H1 (cell line): Measurements from ENCODE around the gene OR10K1. TPM values are rescaled to one million over a fixed set of nuclear protein-coding genes. Genes with fewer than 3 reads are reported as not detected.
A peak's percentile ranks its signal among the peaks of the same experiment; 100 is the strongest.

Source experiments
- CTCF ChIA-PET: fragments of 300-600 bp; sonication (Branson Sonifier 250); formaldehyde crosslinking; loops from one replicate; lab custom pipeline; 2021; ENCODE audit not compliant: partially characterized antibody; lab: Charles Lee
- POLR2A ChIA-PET: fragments of 300-600 bp; sonication (Branson Sonifier 250); formaldehyde crosslinking; loops from one replicate; lab custom pipeline; 2021; ENCODE audit warnings: inconsistent platforms; ENCODE audit not compliant: partially characterized antibody; lab: Charles Lee
- DNase-seq, 2 experiments: peaks; one replicate each; pipeline versions ENCODE4 v3.0.0 to v3.0.0-alpha.2; 2010 to 2022; ENCODE audit warnings: low spot score in 2 of 2, low read depth in 1 of 2, mixed read lengths in 1 of 2
- FAIRE-seq: peaks from 2 replicates; lab custom pipeline; 2011; peaks lifted over from hg19 to GRCh38; lab: Jason Lieb, UNC
- H2AFZ ChIP-seq: 2 replicates; pipeline ENCODE4 v1.8.1; 2012; ENCODE audit warnings: low read length, inconsistent platforms
- H2AK5ac ChIP-seq: 2 replicates; pipeline ENCODE4 v1.6.1; 2013; ENCODE audit warnings: low read depth, low read length
- H2BK120ac ChIP-seq: replicated peaks from 2 replicates; pipeline ENCODE3; 2013; ENCODE audit warnings: low read depth, low read length, inconsistent platforms
- H2BK12ac ChIP-seq: 2 replicates; pipeline ENCODE4 v1.6.1; 2013; ENCODE audit warnings: low read depth, low read length
- H2BK15ac ChIP-seq: 2 replicates; pipeline ENCODE4 v1.6.1; 2013; ENCODE audit warnings: low read length
- H2BK20ac ChIP-seq: 2 replicates; pipeline ENCODE4 v1.6.1; 2013; ENCODE audit warnings: low read length
- H2BK5ac ChIP-seq: 2 replicates; pipeline ENCODE4 v1.6.1; 2013; ENCODE audit warnings: low read depth, low read length
- H3K14ac ChIP-seq: 2 replicates; pipeline ENCODE4 v1.6.1; 2013; ENCODE audit warnings: inconsistent platforms; ENCODE audit not compliant: insufficient read length
- H3K18ac ChIP-seq: 2 replicates; pipeline ENCODE4 v1.6.1; 2013; ENCODE audit warnings: low read length; ENCODE audit errors: extremely low read depth
- H3K23ac ChIP-seq: 2 replicates; pipeline ENCODE4 v1.6.1; 2013; ENCODE audit warnings: inconsistent platforms; ENCODE audit not compliant: insufficient read length
- H3K23me2 ChIP-seq: 2 replicates; pipeline ENCODE4 v1.6.1; 2013; ENCODE audit warnings: low read depth, low read length
- H3K27ac ChIP-seq: 2 replicates; pipeline ENCODE4 v1.6.1; 2011; ENCODE audit warnings: low read depth, low read length, inconsistent platforms
- H3K27me3 ChIP-seq, 4 experiments: replicated peaks in 1 of 4; 1 replicate in 1 of 4; 2 replicates in 3 of 4; pipeline versions ENCODE4 v1.6.1 to v1.8.1; 2011 to 2013; ENCODE audit warnings: low read length in 3 of 4, mild to moderate bottlenecking in 3 of 4, inconsistent platforms in 2 of 4, mixed read lengths in 2 of 4, moderate library complexity in 1 of 4; ENCODE audit not compliant: control insufficient read depth in 3 of 4, insufficient read depth in 3 of 4; ENCODE audit errors: extremely low read depth in 1 of 4
- H3K36me3 ChIP-seq, 4 experiments: 2 replicates each; pipeline versions ENCODE4 v1.6.1 to v1.8.1; 2011 to 2013; ENCODE audit warnings: mild to moderate bottlenecking in 4 of 4, low read length in 3 of 4, moderate library complexity in 2 of 4, control low read depth in 1 of 4, inconsistent platforms in 1 of 4; ENCODE audit not compliant: insufficient read depth in 4 of 4, control insufficient read depth in 2 of 4
- H3K4ac ChIP-seq: replicated peaks from 2 replicates; pipeline ENCODE3; 2013; ENCODE audit warnings: low read length, low read depth, mixed read lengths, inconsistent platforms; ENCODE audit not compliant: insufficient read length
- H3K4me1 ChIP-seq, 4 experiments: replicated peaks in 1 of 4; 1 replicate in 1 of 4; 2 replicates in 3 of 4; pipeline versions ENCODE4 v1.6.1 to v1.8.1; 2011 to 2013; ENCODE audit warnings: low read length in 3 of 4, inconsistent platforms in 2 of 4, mixed read lengths in 1 of 4; ENCODE audit not compliant: insufficient read depth in 4 of 4, control insufficient read depth in 3 of 4
- H3K4me2 ChIP-seq, 2 experiments: 2 replicates each; pipeline versions ENCODE4 v1.6.1 to v1.8.1; 2011 to 2013; ENCODE audit warnings: low read depth in 2 of 2, low read length in 2 of 2, control low read depth in 1 of 2, inconsistent platforms in 1 of 2, mild to moderate bottlenecking in 1 of 2; ENCODE audit not compliant: insufficient read depth in 1 of 2
- H3K4me3 ChIP-seq, 4 experiments: fragments of 200-600, 300-600 bp in 1 of 4; sonication (generic), shearing (Covaris generic), sonication (Bioruptor Twin) in 1 of 4; 2 replicates each; pipeline versions ENCODE4 v1.5.1 to v1.8.1; 2011 to 2016; ENCODE audit warnings: low read length in 4 of 4, low read depth in 3 of 4, control low read depth in 2 of 4, inconsistent platforms in 2 of 4, mild to moderate bottlenecking in 2 of 4, mixed read lengths in 1 of 4, moderate library complexity in 1 of 4; ENCODE audit not compliant: insufficient read depth in 2 of 4; ENCODE audit errors: extremely low read depth in 1 of 4
- H3K56ac ChIP-seq: replicated peaks from 2 replicates; pipeline ENCODE3; 2013; ENCODE audit warnings: low read depth, mild to moderate bottlenecking, mixed read lengths, low read length, inconsistent platforms; ENCODE audit not compliant: insufficient read length
- H3K79me1 ChIP-seq: 2 replicates; pipeline ENCODE4 v1.6.1; 2013; ENCODE audit warnings: low read depth, low read length, control low read depth
- H3K79me2 ChIP-seq, 2 experiments: 2 replicates each; pipeline versions ENCODE4 v1.6.1 to v1.8.1; 2012 to 2013; ENCODE audit warnings: low read length in 2 of 2, mild to moderate bottlenecking in 2 of 2, inconsistent platforms in 1 of 2; ENCODE audit not compliant: insufficient read depth in 2 of 2, control insufficient read depth in 1 of 2
- H3K9ac ChIP-seq, 4 experiments: replicated peaks in 1 of 4; 1 replicate in 1 of 4; 2 replicates in 3 of 4; pipeline versions ENCODE4 v1.6.1 to v1.8.1; 2011 to 2013; ENCODE audit warnings: low read depth in 3 of 4, low read length in 3 of 4, control low read depth in 2 of 4, mild to moderate bottlenecking in 2 of 4, moderate library complexity in 2 of 4, inconsistent platforms in 1 of 4; ENCODE audit errors: extremely low read depth in 1 of 4
- H3K9me3 ChIP-seq, 2 experiments: 2 replicates each; pipeline versions ENCODE4 v1.6.1 to v1.8.1; 2012 to 2013; ENCODE audit warnings: mild to moderate bottlenecking in 2 of 2, moderate library complexity in 2 of 2, control low read depth in 1 of 2, inconsistent platforms in 1 of 2, low read depth in 1 of 2, low read length in 1 of 2, mixed read lengths in 1 of 2; ENCODE audit not compliant: insufficient read depth in 2 of 2
- H4K20me1 ChIP-seq, 2 experiments: replicated peaks in 1 of 2; 2 replicates each; pipeline versions ENCODE3 to v1.8.1; 2011 to 2013; ENCODE audit warnings: inconsistent platforms in 2 of 2, low read length in 2 of 2, mild to moderate bottlenecking in 1 of 2; ENCODE audit not compliant: insufficient read depth in 2 of 2, control insufficient read depth in 1 of 2
- H4K5ac ChIP-seq: 2 replicates; pipeline ENCODE4 v1.6.1; 2013; ENCODE audit warnings: low read length, low read depth, mixed read lengths, inconsistent platforms; ENCODE audit not compliant: insufficient read length
- H4K8ac ChIP-seq: 2 replicates; pipeline ENCODE4 v1.8.0; 2013; ENCODE audit warnings: mild to moderate bottlenecking, moderate library complexity, low read length, inconsistent platforms; ENCODE audit not compliant: insufficient read depth; ENCODE audit errors: extremely low read depth
- H4K91ac ChIP-seq: replicated peaks from 2 replicates; pipeline ENCODE3; 2013; ENCODE audit warnings: low read length, mixed read lengths, inconsistent platforms; ENCODE audit not compliant: insufficient read length
- CBX8 ChIP-seq: fragments of 300-800, 300-1000 bp; sonication (generic); IDR thresholded peaks from 2 replicates; pipeline ENCODE4 v1.7.1; 2016; ENCODE audit warnings: low read depth, low read length, borderline replicate concordance
- EP300 ChIP-seq, 2 experiments: IDR thresholded peaks; 1 replicate in 1 of 2; 2 replicates in 1 of 2; pipeline ENCODE4 v1.6.1; 2011 to 2012; ENCODE audit warnings: low read depth in 2 of 2, low read length in 2 of 2, mild to moderate bottlenecking in 2 of 2, borderline replicate concordance in 1 of 2, inconsistent platforms in 1 of 2, moderate library complexity in 1 of 2
- EZH2 ChIP-seq: fragments of 200-600 bp; sonication (generic); IDR thresholded peaks from 2 replicates; pipeline ENCODE4 v1.7.1; 2012; ENCODE audit warnings: low read depth, mild to moderate bottlenecking, moderate library complexity, low read length, inconsistent platforms; ENCODE audit not compliant: severe bottlenecking
- HDAC6 ChIP-seq: IDR thresholded peaks from one replicate; pipeline ENCODE4 v1.7.1; 2012; ENCODE audit warnings: low read depth, mild to moderate bottlenecking, inconsistent platforms, low read length, moderate library complexity
- MAFK ChIP-seq: IDR thresholded peaks from 2 replicates; pipeline ENCODE4 v1.6.1; 2012; ENCODE audit warnings: low read depth, mild to moderate bottlenecking, improper control_type of control experiment, low read length
- NANOG ChIP-seq: IDR thresholded peaks from 2 replicates; pipeline ENCODE4 v1.6.1; 2011; ENCODE audit warnings: low read length, low read depth, mild to moderate bottlenecking, inconsistent platforms; ENCODE audit not compliant: insufficient read depth, poor library complexity, severe bottlenecking
- RFX5 ChIP-seq: IDR thresholded peaks from 2 replicates; pipeline ENCODE4 v1.6.1; 2011; ENCODE audit warnings: low read depth, low read length, improper control_type of control experiment, borderline replicate concordance
- SP4 ChIP-seq: IDR thresholded peaks from 2 replicates; pipeline ENCODE4 v1.6.1; 2012; ENCODE audit warnings: low read length, inconsistent platforms
- SRF ChIP-seq: IDR thresholded peaks from 2 replicates; pipeline ENCODE4 v1.6.1; 2011; ENCODE audit warnings: mild to moderate bottlenecking, low read depth, low read length, moderate library complexity
- polyA plus RNA-seq, 7 experiments: library from polyadenylated mRNA; depleted of rRNA in 3 of 7; stranded (reverse) in 5 of 7; unstranded in 2 of 7; fragments of >200 nt in 5 of 7; fragments of 200-250 nt in 2 of 7; gene quantifications; 1 replicate in 5 of 7; 2 replicates in 1 of 7; 4 replicates in 1 of 7; pipeline versions ENCODE4 v1.2.1 to v1.2.3, GENCODE V29; 2011 to 2013; ENCODE audit warnings: missing spikeins in 2 of 7, mixed read lengths in 2 of 7
- total RNA-seq: library from RNA; stranded (reverse); fragmentation: NEBNext Ultra II Directional; extraction: Animal tissue kit (Norgen Biotek cat#: 25700); gene quantifications from 2 replicates; pipeline ENCODE4 v1.2.1, GENCODE V29; 2021

The OR10K1 gene
- total and polyA plus RNA-seq, 2 of the 8 experiments (the other 6 are each of a cell fraction or from before 2014, with no cell fraction given), result not detected

- Histone ChIP-seq H2AK5ac (no peak overlapping the region), H4K91ac (no peak overlapping the region), H3K4me2 (no peak overlapping the region), H3K18ac (no peak overlapping the region), H4K8ac (no peak overlapping the region), H3K4ac (no peak overlapping the region), H3K79me2 (no peaks in the 10 kb centered on the region), H3K27ac (no peak overlapping the region), H2BK120ac (no peak overlapping the region), H3K56ac (no peak overlapping the region), H3K36me3 (no peaks in the 10 kb centered on the region), H3K4me3 (no peak overlapping the region), H4K5ac (no peak overlapping the region), H3K4me1 (no peaks in the 10 kb centered on the region; a peak in 1 of 7 replicates), H3K23me2 (no peaks in the 10 kb centered on the region), H3K23ac (no peak overlapping the region), H4K20me1 (no peaks in the 10 kb centered on the region), H2BK12ac (no peak overlapping the region), H2AFZ (peak overlapping the region; percentile 76; the same call in 1 of the 2 replicates), H3K9me3 (no peaks in the 10 kb centered on the region), H3K14ac (no peak overlapping the region), H3K79me1 (no peaks in the 10 kb centered on the region), H2BK20ac (no peak overlapping the region), H3K27me3 (no peaks in the 10 kb centered on the region), H3K9ac (no peak overlapping the region), H2BK15ac (no peak overlapping the region), H2BK5ac (no peak overlapping the region)
- TF ChIP-seq RFX5 (no peak), MAFK (no peak), EP300 (IDR thresholded peaks at IDR 0.05; ENCODE audit: borderline replicate concordance in 1 of 2, low read depth in 2 of 2, low read length in 2 of 2) (no peak), SP4 (no peak), HDAC6 (no peak), CBX8 (no peak), NANOG (no peak), EZH2 (no peak), SRF (no peak)
- ChIA-PET CTCF (interaction anchor here (0.6 to 0.8 kb wide), 2 partner anchors 221 to 585 kb away, joined by 3 to 5 read pairs; no protein-coding TSS in a partner anchor), POLR2A (no interaction called here)
- DNase-seq (no peak), FAIRE-seq (no peak)
Measured at GRCh38 chr1:158425027-158425426, 36.6 kb upstream of the OR10K1 start.
